ENCODE data around the gene GNG12.

Gene GNG12

DNA sequence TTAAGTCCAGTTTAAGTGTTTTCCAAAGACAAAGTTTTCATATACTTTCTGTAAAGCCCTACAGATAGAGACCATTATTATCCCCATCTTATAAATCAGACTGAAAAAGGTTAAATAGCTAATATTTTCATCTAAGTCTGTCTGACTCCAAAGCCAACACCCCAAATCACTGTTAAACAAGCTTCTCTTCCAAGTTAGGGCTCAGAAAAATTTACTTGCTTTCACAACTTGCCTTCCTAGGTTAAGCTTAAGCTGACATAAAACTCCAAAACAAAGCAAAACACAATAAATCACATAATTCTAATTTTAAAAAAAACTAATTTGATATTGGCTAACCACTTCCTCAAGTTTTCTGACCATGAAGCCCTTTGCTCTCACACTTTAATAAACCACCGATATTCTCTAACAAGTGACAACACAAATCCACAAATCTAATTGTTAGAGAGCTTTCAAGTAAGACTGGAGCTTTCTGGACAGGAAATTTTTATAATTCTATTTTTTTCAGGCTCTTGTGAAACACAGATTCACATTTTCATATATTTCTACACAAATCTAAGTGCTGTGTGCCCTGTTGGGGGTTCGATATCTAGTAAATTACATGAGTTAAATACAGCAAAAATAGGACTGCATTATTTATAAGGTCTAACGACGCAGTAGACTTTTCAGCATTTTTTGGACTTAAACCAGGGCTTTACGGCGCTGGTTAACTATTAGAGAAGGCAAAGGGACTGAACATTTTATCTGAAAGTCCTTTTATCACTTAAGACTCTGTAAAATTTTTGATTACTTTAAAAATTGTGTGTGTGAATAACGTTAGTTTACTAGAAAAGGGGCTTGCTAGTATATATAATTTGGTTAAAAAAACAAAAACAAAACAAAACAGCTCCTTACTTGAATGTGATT lies 2.1 kb downstream of the GNG12 start:
- TF ChIP-seq, protein P1, sequence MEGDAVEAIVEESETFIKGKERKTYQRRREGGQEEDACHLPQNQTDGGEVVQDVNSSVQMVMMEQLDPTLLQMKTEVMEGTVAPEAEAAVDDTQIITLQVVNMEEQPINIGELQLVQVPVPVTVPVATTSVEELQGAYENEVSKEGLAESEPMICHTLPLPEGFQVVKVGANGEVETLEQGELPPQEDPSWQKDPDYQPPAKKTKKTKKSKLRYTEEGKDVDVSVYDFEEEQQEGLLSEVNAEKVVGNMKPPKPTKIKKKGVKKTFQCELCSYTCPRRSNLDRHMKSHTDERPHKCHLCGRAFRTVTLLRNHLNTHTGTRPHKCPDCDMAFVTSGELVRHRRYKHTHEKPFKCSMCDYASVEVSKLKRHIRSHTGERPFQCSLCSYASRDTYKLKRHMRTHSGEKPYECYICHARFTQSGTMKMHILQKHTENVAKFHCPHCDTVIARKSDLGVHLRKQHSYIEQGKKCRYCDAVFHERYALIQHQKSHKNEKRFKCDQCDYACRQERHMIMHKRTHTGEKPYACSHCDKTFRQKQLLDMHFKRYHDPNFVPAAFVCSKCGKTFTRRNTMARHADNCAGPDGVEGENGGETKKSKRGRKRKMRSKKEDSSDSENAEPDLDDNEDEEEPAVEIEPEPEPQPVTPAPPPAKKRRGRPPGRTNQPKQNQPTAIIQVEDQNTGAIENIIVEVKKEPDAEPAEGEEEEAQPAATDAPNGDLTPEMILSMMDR (IDR thresholded peaks at IDR 0.05) = no peak

GRCh38 chr1:67830226-67830625 lies 3.0 kb downstream of the GNG12 start:
- TF ChIP-seq, protein P1 (IDR thresholded peaks at IDR 0.05) = no peak

GRCh38 chr1:67827688-67828087 lies 5.6 kb downstream of the GNG12 start:
- TF ChIP-seq, protein P1 (IDR thresholded peaks at IDR 0.05) = no peak

- TF ChIP-seq, protein P1 (IDR thresholded peaks at IDR 0.05) = no peak
These were observed 7.7 kb downstream of the GNG12 start for GRCh38 chr1:67825591-67825990.

DNA sequence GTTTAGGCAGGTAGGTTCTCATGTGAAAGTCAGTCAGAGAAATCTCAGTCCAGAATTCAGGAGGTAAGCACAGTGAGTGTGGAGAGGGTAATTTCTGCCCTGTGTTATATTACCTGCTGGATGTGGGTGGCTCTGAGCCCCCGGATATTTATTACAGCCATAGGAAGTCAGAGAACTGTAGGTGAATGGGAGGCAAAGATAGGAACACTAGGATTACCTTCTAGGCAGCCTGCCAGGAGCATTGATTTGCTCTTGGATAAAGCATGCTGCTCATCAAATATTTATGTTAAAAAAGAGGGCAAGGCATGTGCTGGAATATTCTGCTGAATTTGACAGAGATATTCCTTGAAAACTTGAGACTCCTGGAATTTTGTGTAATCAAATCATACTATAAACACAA lies 8.5 kb downstream of the GNG12 start:
- TF ChIP-seq, protein P1 (IDR thresholded peaks at IDR 0.05) = no peak

DNA sequence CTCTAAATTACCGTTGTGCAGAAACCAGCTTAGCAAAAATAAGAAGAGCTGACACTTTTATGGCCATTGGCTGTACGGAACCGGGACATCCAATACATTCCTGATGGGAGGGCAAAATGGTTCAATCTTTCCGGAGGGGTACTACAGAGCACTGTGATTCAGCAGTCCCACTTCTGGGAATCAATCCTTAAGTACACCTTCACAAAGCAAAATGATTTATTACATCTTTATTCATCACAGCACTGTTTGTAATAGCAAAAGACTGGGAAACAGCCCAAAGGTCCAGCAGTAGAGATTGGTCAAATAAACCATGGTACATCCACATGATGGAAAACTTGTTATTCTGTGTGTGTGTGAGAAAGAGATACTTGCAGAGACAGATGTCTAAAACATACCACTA lies 9.7 kb downstream of the GNG12 start:
- TF ChIP-seq, protein P1 (IDR thresholded peaks at IDR 0.05) = no peak

GRCh38 chr1:67821263-67821662 lies 12.0 kb downstream of the GNG12 start:
- TF ChIP-seq, protein P1 (IDR thresholded peaks at IDR 0.05) = no peak
